Upper lobe of right lung (tissue), 1 donor: ENCODE data around the gene PLPP3. TPM values are rescaled to one million over a fixed set of nuclear protein-coding genes. Genes with fewer than 3 reads are reported as not detected.

Source experiments
- ATAC-seq: fragments of 200-7000 bp; cut with Tn5 transposase; one replicate; pipeline ENCODE4 v1.9.1; 2020; ENCODE audit warnings: mild to moderate bottlenecking, moderate library complexity
- DNase-seq: peaks from one replicate; pipeline ENCODE4 v3.0.0-alpha.2; 2020
- H3K27ac ChIP-seq: fragments of 200-600 bp; one replicate; pipeline ENCODE4 v1.8.0; 2022
- H3K27me3 ChIP-seq: fragments of 200-600 bp; one replicate; pipeline ENCODE4 v1.8.0; 2022; ENCODE audit warnings: mild to moderate bottlenecking
- H3K36me3 ChIP-seq: fragments of 200-600 bp; one replicate; pipeline ENCODE4 v1.8.0; 2022
- H3K4me1 ChIP-seq: fragments of 200-600 bp; one replicate; pipeline ENCODE4 v1.8.0; 2022
- H3K4me3 ChIP-seq: fragments of 200-600 bp; one replicate; pipeline ENCODE4 v1.8.0; 2022; ENCODE audit warnings: mild to moderate bottlenecking
- H3K9me3 ChIP-seq: fragments of 200-600 bp; one replicate; pipeline ENCODE4 v1.8.0; 2022
- intact Hi-C: fragments of 100-400 bp; cut with DNase I; formaldehyde crosslinking; loops from one replicate; pipeline ENCODE4 v1.11.0; 2022
- total RNA-seq: library from RNA; stranded (reverse); fragmentation: NEBNext Ultra II Directional; extraction: Animal tissue kit (Norgen Biotek cat#: 25700); gene quantifications from one replicate; pipeline ENCODE4 v1.2.1, GENCODE V29; 2021
- TF ChIP-seq, protein P1 (sequence below): fragments of 200-600 bp; IDR thresholded peaks from one replicate; pipeline ENCODE4 v1.8.0; 2022; ENCODE audit warnings: antibody characterized with exemption
- donor health status: DM: no; HTN: yes; CAD: no; lungs with severe emphysema.

Gene PLPP3
- total RNA-seq, 1 donor from 2014 or later, result 124 TPM

DNA sequence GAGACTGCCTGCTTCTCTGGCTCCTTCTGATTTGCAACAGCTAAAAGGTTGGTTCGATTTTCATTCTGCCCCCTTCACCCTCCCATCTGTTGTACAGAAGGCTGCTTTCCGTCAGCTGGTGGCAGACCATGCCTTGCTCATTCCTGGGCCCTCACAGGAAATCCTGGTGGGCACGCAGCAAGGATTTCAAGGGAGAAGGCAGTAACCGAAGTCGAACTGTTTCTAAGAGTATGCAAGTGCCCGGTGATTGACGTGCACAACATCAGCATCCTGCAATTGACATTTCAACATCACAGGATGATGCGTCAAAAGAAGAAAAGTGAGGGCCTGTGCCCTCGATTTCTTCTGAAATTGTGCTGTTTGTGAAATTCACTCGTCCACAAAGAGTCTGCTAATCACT is 83.8 kb downstream of the PLPP3 start:
- Histone ChIP-seq H3K4me1 (peaks cover 50% of the 10 kb centered on the region), H3K4me3 (no peak overlapping the region), H3K27me3 (no peaks in the 10 kb centered on the region), H3K9me3 (no peaks in the 10 kb centered on the region), H3K27ac (no peak overlapping the region), H3K36me3 (peaks cover 35% of the 10 kb centered on the region)
- ATAC-seq, result no peak
- intact Hi-C loops, result no loop called here
- TF ChIP-seq, protein P1, sequence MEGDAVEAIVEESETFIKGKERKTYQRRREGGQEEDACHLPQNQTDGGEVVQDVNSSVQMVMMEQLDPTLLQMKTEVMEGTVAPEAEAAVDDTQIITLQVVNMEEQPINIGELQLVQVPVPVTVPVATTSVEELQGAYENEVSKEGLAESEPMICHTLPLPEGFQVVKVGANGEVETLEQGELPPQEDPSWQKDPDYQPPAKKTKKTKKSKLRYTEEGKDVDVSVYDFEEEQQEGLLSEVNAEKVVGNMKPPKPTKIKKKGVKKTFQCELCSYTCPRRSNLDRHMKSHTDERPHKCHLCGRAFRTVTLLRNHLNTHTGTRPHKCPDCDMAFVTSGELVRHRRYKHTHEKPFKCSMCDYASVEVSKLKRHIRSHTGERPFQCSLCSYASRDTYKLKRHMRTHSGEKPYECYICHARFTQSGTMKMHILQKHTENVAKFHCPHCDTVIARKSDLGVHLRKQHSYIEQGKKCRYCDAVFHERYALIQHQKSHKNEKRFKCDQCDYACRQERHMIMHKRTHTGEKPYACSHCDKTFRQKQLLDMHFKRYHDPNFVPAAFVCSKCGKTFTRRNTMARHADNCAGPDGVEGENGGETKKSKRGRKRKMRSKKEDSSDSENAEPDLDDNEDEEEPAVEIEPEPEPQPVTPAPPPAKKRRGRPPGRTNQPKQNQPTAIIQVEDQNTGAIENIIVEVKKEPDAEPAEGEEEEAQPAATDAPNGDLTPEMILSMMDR, result no peak
- DNase-seq, result no peak

DNA sequence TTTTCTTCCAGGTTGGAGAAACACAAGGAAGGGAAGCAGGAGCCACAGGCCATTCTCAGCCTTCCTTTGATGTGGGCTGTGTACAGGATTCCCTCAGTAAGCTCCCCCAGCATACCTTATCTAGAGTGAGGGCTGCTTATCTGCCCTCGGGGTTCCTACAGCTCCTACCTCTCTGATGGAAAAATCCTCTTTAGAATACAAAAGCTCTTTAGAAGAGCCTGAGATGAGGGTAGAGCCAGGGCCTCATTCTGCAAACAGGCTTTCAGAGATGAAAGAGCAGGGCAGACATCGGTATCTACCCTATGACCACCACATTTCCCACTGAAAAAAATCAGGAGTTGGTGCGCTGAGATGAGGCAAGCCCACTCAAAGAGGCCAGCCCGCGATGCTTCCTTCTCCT is 85.1 kb downstream of the PLPP3 start:
- TF ChIP-seq, protein P1, result no peak
- H3K4me3 ChIP-seq, result no peak overlapping the region
- no peak for ATAC-seq
- DNase-seq, result no peak
- H3K4me1 ChIP-seq, result peaks cover 55% of the 10 kb centered on the region
- intact Hi-C loops, result no loop called here
- H3K27me3 ChIP-seq, result no peaks in the 10 kb centered on the region
- H3K27ac ChIP-seq, result no peak overlapping the region
- no peaks in the 10 kb centered on the region for H3K9me3 ChIP-seq
- peaks cover 26% of the 10 kb centered on the region for H3K36me3 ChIP-seq

DNA sequence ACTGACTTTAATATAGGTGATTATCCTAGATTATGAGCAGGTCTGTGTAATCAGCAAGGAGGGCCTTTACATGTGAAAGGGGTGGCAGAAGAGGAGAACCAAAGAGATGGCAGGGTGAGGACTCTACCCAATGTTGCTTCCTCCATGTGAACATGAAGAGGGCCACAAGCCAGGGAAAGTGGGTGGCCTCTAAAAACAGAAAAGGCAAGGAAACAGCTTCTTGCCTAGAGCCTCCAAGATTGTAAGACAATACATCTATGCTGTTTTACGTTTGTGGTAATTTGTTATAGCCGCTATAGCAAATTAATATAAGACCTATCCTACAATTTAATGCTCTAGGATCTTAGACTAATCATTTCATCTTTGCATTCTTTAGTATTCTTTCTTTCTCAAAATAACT is 85.5 kb downstream of the PLPP3 start:
- ATAC-seq, result no peak
- Histone ChIP-seq H3K4me3 (no peak overlapping the region), H3K27ac (no peak overlapping the region), H3K9me3 (no peaks in the 10 kb centered on the region), H3K4me1 (peaks cover 55% of the 10 kb centered on the region), H3K27me3 (no peaks in the 10 kb centered on the region), H3K36me3 (peaks cover 26% of the 10 kb centered on the region)
- intact Hi-C loops, result no loop called here
- TF ChIP-seq, protein P1, result no peak
- no peak for DNase-seq

DNA sequence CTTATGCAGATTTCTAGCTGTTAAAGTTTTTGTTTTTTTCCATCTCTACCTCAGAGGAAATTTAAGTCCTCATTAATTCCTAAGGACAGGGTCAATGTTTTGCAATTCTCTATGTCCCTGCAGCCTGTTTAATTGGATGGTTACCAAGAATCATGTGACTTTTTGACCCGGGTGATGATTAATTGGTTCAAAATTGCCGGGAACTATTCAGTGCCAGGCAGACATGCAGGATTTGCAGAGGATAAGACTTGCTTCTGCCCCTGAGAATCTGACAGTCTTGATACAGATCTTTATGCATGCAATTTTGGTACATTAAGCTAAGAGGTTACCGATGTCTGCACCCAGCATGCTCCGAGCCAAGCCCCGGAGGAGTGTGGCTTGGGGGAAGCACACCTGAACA is 87.9 kb downstream of the PLPP3 start:
- Histone ChIP-seq H3K36me3 (peaks cover 26% of the 10 kb centered on the region), H3K4me1 (peaks cover 39% of the 10 kb centered on the region), H3K27me3 (no peaks in the 10 kb centered on the region), H3K27ac (no peak overlapping the region), H3K4me3 (no peak overlapping the region), H3K9me3 (no peaks in the 10 kb centered on the region)
- intact Hi-C loops, result no loop called here
- TF ChIP-seq, protein P1, result no peak
- DNase-seq (no peak), ATAC-seq (peak; percentile 36)

DNA sequence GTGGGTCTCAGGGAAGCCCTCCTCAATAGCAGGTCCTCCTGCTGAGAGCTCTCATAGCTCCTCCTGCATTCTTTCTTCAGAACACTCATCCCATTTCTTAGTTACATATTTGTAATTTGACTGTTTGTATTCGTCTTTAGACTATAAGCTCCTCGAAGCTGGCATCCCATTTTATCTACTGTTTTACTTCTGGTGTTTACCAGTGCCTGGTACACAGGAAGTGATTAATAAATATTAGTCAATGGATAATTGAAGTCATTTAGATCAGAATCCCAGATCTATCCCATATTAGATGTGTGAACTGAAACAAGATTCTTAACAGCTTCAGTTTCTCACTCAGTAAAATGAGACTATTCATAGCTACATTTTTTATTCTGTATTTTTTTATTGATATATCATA is 88.7 kb downstream of the PLPP3 start:
- H3K27me3 ChIP-seq, result no peaks in the 10 kb centered on the region
- H3K9me3 ChIP-seq, result no peaks in the 10 kb centered on the region
- H3K27ac ChIP-seq, result no peak overlapping the region
- H3K4me1 ChIP-seq, result peaks cover 30% of the 10 kb centered on the region
- no peak overlapping the region for H3K4me3 ChIP-seq
- DNase-seq, result no peak
- intact Hi-C loops, result no loop called here
- TF ChIP-seq, protein P1, result no peak
- no peak for ATAC-seq
- peaks cover 20% of the 10 kb centered on the region for H3K36me3 ChIP-seq

DNA sequence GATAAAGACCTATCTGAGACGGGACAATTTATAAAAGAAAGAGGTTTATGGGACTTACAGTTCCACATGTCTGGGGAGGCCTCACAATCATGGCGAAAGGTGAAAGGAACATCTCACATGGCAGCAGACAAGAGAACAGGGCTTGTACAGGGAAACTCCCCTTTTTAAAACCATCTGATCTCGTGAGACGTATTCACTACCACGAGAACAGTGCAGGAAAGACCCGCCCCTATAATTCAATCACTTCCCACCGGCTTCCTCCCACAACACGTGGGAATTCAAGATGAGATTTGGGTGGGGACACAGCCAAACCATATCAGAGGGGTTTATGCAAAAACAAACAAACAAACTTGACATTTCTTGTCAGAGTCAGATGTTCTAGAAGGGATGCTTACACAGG is 89.7 kb downstream of the PLPP3 start:
- Histone ChIP-seq H3K27ac (no peak overlapping the region), H3K4me1 (peaks cover 26% of the 10 kb centered on the region), H3K36me3 (peaks cover 11% of the 10 kb centered on the region), H3K4me3 (no peak overlapping the region), H3K9me3 (no peaks in the 10 kb centered on the region), H3K27me3 (no peaks in the 10 kb centered on the region)
- ATAC-seq (no peak), DNase-seq (no peak)
- TF ChIP-seq, protein P1, result no peak
- intact Hi-C loops, result no loop called here
